ENCODE results near the gene LRP1.

LRP1 gene

DNA sequence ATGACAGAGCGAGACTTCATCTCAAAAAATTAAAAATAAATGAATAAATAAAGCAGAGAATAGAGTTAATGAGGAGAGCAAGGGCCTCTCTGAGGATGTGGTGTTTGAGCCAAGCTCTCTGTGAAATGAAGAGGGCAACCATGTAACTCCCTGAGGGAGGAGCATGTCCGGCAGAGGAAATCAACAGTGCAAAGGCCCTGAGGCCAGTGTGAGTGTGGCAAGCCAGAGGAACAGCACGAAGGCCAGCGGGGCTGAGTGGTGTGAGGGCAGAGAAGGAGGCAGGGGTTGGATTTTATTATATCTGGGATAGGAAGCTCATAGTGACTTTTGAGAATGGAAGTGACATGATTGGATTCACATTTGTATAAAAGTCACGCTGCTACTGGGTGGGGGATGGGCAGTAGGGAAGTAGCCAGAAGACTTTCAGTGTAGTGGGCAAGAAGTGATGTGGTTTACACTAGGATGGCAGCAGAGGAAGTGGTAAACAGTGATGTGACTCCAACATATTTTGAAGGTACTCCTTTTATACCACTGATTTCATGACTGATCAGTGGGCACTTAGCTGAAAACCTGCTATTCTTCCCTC is 29.4 kb downstream of the LRP1 start:
- DNase-seq = no peak

DNA sequence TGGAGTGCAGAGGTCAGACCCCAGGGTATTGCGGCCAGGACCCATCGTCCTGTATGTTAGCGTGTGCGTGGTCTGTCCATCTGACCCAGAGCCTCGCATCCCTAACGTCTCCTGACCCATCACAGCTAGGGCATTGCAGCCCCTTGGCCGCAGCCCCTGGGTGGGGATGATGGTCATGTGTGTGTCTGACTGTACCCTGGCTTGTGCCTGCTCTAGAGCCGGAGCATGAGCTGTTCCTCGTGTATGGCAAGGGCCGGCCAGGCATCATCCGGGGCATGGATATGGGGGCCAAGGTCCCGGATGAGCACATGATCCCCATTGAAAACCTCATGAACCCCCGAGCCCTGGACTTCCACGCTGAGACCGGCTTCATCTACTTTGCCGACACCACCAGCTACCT is 29.9 kb downstream of the LRP1 start:
- no peak for DNase-seq

DNA sequence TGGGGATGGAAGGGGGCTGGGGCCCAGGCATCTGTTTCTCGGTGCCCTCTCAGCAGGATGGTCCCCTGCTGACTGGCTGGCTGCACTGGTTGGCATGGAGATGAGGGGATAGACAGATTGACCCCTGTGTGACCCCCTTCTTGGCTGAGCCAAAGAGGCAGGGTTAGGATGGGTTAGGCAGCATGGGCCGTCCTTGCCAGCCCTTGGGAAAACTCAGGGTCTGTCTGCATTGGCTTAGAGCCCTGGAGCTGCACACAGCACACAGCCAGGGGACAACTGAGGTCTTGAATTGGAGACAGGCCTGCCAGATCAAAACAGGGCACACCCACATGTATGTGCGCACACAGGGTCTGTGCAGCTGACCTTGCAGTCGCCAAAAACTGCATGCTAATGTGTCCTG is 30.4 kb downstream of the LRP1 start:
- DNase-seq = no peak

DNA sequence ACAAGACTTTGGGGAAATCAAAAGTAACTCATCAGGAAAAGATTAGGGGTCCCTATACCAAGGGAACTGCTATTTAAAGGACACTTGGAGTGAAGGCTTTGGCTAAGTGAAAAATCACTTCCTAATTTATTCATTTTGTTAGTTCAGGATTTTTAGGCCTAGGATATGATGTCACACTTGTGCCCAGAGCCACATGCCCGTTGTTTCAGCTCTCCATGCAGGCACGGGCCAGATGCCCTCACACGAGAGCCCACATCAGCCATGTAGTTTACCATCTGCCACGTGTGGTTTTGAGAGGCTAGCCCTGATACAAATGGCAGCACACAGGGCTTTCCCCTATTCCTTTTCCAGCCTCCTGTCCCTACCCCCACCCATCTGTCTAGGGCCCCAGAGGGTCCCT is 31.0 kb downstream of the LRP1 start:
- DNase-seq = no peak

DNA sequence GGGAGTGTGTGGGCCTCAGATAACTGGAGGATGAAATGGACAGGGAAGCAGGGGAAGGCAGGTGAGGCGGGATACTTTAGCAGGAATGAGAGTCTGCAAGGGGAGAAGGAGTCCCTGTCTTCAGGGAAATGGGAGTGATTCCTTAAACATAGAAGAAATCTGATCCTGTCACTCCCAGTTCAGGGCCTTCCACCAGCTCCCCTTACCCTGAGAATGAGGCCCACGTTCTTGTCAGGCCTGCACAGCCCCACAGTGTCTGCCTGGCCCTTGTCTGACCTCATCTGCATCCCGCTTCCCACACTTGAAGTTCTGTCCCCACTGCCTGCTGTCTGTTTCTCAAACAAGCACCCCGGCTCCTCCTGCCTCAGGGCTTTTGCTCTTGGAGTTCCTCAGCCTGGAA is 31.8 kb downstream of the LRP1 start:
- no peak for DNase-seq

DNA sequence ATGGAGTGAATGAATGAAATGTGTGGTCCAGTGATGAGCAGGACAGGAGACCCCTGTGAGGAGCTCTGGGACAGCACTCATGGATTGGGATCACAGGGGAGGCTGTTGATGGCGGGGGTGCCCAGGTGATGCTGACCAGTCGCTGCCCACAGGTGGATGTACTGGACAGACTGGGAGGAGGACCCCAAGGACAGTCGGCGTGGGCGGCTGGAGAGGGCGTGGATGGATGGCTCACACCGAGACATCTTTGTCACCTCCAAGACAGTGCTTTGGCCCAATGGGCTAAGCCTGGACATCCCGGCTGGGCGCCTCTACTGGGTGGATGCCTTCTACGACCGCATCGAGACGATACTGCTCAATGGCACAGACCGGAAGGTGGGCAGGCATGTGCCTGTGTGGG is 32.5 kb downstream of the LRP1 start:
- DNase-seq = no peak

DNA sequence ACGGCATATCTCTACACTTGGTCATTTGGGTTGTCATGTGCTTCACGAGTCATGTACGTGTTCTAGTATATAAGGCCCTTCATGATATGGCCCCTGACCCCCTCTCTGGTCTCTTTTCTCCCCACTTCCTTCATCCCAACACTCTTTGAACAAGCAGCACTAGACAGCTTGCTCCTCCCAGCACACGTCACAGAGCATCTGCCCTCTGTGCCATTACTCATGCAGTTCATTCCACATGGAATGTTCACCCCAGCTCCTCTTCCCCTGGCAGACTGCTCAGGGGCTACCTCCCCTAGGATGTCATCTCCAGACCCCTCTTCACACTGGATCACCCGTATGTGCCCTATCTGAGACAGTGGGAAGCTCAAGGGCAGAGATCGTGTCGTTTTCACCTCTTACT is 33.2 kb downstream of the LRP1 start:
- DNase-seq = no peak

DNA sequence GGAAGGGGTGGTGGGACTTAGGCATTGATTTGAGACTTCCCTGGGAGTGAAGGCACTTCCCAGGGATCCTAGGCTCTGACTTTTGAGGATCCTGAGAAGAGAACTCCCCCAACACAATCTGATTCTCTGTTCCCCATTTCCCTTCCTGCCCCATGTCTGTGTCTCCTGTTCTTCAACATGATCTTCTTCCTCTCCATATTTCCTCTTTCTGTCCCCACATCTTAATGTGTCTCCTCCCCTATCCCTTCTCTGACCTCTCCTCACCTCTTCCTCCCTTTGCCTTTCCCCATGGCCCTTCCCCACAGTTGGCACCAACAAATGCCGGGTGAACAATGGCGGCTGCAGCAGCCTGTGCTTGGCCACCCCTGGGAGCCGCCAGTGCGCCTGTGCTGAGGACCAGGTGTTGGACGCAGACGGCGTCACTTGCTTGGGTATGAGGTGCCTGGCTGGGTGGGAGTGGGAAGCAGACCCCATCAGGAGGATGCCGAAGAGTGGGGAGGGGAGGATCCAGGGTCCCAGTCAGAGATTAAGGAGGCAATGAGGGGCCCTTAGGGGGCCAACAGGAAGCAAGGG is 34.4 kb downstream of the LRP1 start:
- DNase-seq = no peak

DNA sequence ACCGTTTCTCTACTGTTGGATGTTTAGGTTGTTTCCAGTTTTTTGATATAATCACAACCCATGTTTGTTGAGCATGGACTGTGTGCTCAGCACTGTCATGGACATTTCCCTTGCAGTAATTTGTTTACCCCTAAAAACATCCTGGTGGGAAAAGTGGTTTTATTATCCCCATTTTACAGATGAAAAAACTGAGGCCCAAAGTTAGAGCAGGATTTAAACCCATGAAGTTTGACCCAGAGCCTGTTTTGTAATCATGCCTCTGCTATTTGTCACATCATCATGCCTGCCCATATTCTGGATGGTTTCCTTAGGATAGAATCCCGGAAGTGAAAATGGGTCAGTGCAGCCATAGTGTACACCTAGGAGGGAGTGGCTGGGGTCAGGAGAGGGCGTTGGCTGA is 36.2 kb downstream of the LRP1 start:
- no peak for DNase-seq

DNA sequence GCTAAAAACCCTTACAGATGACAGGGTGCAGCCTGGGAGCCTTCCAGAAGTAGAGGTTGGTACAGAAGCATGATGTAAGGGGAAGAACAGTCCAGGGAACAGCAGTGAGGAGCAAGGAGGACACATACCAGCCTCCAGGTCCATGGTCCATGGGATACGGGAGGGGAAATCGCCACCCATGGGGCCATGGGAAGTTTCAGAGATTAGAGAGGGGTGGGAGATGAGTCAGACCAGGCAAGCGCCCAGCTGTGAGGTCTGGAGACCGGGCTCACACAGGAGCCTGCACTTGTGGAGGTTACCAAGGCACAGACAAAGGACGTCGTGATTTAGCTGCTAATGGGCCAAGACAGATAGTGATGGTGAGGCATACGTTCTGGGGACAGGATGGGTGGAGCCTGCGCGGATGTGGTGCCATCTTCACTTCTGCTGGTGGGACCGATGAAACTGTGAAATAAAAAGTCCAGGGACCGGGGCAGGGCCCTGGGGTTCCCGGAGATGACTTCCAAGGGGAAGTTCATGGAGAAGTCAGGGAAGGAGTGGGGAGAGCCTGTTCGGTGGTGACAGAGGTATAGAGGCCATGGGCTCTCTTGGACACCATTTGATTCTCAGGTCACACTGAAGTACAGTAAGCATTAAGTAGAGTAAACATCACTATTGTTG is 36.8 kb downstream of the LRP1 start:
- DNase-seq = no peak

DNA sequence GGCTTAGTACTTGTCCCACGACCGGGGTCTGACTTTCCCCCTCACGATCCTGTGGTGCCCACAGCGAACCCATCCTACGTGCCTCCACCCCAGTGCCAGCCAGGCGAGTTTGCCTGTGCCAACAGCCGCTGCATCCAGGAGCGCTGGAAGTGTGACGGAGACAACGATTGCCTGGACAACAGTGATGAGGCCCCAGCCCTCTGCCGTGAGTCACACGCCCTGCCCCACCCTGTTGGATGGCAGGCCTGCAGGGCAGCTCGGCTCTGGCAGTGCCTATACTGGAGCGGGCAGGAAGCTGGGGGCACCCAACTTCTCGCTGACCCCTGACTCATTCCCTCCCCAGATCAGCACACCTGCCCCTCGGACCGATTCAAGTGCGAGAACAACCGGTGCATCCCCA is 37.5 kb downstream of the LRP1 start:
- DNase-seq = no peak

DNA sequence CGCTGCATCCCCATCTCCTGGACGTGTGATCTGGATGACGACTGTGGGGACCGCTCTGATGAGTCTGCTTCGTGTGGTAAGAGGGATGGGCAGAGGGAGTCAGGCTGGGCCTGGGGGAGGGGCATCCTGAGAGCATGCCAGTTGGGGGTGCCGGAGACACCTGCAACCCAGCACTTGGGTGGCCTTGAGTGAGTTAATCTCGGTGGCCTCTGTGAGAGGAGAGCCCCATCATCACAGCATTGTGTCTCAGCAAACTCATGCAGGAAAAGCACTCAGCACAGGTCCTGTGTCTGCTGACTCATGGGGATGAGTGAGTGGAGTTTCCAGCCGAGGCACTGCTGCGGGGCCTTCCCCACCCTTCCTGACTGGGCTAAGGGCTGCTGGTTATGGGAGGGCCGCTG is 38.7 kb downstream of the LRP1 start:
- no peak for DNase-seq

DNA sequence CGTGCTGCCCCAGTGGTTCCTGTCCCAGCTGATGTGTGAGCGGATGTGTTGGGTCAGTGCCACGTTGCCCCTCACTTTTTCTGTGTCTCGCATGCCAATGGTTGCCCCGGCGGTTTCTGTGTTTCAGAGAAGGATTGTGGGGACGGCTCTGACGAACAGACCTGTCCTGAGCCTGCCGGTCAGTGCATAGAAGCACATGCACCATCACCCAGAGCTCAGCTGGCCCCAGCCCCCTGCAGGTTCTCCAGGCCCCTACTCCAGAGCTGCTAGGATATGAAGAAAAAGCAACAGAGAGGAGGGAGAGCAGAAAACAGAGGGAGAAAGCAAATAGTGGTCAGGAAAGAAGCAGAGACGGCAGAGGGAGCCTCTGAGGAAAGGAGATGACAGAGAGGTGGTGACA is 39.8 kb downstream of the LRP1 start:
- DNase-seq = no peak

DNA sequence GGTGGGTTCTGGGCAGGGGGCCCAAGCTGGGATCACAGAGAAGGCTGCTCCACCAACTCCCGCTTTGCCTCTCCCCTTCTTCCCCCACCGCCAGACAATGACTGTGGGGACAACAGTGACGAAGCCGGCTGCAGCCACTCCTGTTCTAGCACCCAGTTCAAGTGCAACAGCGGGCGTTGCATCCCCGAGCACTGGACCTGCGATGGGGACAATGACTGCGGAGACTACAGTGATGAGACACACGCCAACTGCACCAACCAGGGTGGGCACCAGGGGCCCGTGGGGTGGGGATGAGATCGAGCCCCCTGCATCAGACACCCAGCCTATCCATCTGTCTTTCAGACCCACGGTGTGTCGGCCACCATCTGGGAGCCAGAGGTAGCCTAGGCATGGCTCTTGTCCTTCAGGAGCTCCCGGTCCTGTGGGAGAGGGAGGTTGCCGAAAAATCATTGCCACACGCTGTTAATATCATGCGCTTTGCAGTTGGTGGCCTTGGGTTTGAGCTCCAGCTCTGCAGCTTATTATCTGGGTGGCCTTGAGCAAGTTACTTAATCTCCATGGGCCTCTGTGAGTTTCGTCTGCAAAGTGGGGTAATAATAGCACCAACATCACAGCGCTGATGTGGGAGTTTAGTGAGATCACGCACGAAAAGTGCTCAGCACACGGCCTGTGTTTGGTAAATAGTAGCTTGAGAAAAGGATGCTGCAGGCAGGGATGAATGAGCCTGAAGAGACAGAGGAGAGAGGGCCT is 40.9 kb downstream of the LRP1 start:
- DNase-seq = no peak

DNA sequence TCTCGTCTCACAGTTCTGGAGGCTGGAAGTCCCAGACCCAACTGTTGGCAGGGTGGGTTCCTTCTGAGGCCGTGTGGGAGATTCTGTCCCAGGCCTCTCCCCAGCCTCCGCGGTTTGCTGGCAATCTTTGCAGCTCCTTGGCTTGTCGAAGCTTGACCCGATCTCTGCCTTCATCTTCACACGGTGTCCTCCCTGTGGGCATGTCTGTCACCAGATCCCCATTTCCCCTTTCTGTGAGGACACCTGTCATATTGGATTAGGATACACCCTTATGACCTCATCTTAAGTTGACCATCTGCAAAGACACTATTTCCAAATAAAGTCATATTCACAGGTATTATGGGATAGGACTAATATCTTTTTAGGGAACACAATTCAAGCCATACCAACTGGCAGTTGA is 41.7 kb downstream of the LRP1 start:
- no peak for DNase-seq

DNA sequence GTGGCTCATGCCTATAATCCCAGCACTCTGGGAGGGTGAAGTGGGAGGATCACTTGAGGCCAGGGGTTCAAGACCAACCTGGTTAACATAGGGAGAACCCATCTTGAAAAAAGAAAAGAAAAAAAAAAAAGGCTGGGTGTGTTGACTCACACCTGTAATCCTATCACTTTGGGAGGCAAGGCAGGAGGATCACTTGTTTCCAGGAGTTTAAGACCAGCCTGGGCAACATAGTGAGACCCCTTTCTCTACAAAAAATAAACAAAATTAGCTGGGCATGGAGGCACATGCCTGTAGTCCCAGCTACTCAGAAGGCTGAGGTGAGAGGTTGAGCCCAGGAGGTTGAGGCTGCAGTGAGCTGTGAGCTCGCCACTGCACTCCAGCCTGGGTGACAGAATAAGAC is 42.1 kb downstream of the LRP1 start:
- DNase-seq = no peak

DNA sequence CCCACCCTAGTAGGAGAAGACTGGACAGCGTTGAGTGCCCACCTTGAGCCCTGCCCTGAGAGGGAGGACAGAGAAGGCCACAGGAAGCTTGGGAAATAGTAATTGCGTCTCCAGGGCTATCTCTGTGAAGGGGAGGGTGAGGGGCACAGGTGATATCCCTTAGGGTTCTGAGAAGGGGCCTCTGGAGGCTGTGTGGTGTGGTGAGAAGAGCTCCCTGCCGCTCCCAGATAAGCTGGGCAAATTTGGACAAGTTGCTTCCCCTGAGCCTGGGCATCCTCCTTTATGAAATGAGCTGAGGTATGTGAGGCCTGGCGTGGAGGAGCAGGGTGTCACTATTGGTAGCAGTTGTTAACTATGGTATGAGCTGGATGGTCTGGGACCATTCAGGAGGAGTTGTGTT is 42.6 kb downstream of the LRP1 start:
- DNase-seq = no peak

DNA sequence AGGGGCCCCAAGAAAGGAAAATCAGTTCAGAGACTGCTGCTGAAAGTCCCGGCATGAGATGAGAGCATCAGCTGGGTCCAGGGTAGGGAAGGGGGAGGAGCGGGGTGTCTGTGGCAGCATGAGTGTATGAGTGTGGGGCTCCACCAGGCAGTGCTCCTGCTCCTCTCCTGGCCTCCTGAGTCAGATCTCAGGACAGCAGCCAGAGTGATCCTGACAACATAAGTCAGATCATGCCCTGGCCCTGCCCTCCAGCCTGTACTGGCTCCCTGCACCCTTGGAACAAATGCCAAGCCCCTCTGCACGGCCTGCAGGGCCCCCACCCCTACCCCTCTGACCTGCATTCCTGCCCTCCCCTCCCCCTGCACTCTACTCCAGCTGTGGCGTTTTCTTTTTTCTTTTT is 43.4 kb downstream of the LRP1 start:
- no peak for DNase-seq

DNA sequence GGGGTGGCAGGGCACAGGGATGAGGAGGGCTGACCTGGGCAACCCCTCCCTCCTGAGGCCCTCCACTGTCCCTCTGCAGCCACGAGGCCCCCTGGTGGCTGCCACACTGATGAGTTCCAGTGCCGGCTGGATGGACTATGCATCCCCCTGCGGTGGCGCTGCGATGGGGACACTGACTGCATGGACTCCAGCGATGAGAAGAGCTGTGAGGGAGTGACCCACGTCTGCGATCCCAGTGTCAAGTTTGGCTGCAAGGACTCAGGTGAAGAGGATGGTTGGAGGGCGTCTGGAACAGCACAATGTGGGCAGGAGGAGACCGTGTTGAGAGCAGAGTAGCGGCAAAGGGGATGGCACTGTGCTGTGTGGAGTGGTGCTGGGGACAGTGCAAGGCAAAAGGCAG is 44.8 kb downstream of the LRP1 start:
- peak; percentile 82 for DNase-seq

DNA sequence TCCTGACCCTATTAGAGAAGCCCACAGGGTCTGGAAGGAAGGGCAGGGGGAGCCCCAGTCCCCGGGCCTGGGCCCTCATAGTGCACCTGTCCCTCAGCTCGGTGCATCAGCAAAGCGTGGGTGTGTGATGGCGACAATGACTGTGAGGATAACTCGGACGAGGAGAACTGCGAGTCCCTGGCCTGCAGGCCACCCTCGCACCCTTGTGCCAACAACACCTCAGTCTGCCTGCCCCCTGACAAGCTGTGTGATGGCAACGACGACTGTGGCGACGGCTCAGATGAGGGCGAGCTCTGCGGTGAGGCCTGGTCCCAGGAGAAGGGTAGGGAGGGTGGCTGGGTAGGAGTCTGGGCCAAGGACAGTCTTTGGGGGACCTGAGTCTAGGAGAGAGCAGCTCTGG is 45.4 kb downstream of the LRP1 start:
- DNase-seq = no peak

DNA sequence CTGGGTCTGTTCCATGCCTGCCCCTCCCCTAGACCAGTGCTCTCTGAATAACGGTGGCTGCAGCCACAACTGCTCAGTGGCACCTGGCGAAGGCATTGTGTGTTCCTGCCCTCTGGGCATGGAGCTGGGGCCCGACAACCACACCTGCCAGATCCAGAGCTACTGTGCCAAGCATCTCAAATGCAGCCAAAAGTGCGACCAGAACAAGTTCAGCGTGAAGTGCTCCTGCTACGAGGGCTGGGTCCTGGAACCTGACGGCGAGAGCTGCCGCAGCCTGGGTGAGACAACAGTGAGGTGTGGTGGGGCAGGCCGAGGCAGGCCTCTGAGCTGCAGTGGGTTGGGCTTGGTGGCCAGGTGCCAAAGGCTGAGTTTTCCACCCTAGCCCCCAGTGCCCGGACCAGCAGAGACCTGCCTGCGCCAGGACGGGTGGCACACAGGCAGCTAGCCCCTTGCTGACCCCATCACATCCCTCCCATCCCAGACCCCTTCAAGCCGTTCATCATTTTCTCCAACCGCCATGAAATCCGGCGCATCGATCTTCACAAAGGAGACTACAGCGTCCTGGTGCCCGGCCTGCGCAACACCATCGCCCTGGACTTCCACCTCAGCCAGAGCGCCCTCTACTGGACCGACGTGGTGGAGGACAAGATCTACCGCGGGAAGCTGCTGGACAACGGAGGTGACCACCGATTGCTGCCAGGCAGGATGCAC is 47.3 kb downstream of the LRP1 start:
- DNase-seq = peak; percentile 92

DNA sequence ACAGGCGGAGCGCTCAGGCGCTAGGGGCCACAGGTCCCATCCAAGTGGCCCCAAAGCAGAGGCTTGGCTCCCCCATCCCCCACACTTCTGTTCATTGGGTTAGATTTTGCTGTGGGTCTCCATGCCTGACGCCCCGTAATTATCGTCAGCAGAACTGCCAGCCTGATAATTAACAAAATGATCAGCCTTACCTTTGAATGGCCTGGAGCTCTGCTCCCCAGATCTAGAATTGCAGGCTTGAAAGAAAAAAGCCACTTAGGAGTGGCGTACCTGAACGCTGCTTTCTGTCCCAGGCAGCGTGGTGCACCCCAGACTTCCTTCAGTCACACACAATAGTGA is 47.8 kb downstream of the LRP1 start:
- DNase-seq = no peak

DNA sequence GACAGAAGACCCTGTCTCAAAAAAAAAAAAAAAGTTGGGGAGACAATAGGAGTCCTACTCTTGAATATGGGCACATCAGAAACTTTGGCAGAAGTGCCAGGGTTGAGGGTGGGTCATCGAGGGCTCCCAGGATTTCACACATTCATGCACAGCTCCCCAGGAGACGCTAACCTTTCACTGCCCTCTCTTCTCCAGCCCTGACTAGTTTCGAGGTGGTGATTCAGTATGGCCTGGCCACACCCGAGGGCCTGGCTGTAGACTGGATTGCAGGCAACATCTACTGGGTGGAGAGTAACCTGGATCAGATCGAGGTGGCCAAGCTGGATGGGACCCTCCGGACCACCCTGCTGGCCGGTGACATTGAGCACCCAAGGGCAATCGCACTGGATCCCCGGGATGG is 48.6 kb downstream of the LRP1 start:
- no peak for DNase-seq

DNA sequence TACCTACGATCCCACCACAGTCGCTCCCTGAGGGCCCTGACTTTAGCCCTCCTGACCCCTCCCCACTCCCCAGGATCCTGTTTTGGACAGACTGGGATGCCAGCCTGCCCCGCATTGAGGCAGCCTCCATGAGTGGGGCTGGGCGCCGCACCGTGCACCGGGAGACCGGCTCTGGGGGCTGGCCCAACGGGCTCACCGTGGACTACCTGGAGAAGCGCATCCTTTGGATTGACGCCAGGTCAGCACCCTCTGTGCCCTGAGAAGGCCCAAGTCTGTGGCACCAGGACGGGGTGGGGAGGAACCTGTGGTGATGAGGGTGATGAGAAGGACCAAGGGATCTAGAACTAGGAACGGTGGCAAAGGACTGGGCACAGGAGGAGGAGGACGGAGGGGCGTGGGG is 49.1 kb downstream of the LRP1 start:
- no peak for DNase-seq
